ENCODE results near the gene MMP11.

DNA sequence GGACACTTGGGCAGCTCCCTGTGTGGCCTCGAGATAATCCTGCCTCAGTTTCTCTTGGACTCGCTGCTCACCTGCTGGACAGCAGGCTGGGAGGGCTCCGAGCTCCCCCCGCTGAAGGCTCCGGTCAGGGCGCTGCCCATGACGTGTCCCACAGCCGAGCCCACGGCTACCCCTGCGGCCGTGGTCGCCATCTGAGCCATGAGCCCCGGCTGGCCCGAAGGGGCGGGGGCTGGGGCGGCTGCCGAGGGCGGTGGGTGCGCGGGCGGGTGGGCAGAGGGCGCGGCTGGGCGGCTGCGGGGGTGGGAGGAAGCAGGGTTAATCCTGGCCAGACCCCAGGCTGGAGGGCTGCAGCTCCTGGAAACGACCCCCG, 5.4 kb upstream of the MMP11 start:
- TF ChIP-seq, protein P1, sequence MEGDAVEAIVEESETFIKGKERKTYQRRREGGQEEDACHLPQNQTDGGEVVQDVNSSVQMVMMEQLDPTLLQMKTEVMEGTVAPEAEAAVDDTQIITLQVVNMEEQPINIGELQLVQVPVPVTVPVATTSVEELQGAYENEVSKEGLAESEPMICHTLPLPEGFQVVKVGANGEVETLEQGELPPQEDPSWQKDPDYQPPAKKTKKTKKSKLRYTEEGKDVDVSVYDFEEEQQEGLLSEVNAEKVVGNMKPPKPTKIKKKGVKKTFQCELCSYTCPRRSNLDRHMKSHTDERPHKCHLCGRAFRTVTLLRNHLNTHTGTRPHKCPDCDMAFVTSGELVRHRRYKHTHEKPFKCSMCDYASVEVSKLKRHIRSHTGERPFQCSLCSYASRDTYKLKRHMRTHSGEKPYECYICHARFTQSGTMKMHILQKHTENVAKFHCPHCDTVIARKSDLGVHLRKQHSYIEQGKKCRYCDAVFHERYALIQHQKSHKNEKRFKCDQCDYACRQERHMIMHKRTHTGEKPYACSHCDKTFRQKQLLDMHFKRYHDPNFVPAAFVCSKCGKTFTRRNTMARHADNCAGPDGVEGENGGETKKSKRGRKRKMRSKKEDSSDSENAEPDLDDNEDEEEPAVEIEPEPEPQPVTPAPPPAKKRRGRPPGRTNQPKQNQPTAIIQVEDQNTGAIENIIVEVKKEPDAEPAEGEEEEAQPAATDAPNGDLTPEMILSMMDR (IDR thresholded peaks at IDR 0.05): no peak
- TF ChIP-seq TAF1 (IDR thresholded peaks at IDR 0.05; ENCODE audit: borderline replicate concordance, low read depth, low read length): no peak

All from SK-N-SH (cell line).